Measurements from ENCODE around the gene TUBG1.
"Not testable (repeated sequence)": the region's sequence is repeated elsewhere in the genome, so short reads cannot be mapped to it uniquely, and the experiment has no call there.

The TUBG1 gene

DNA sequence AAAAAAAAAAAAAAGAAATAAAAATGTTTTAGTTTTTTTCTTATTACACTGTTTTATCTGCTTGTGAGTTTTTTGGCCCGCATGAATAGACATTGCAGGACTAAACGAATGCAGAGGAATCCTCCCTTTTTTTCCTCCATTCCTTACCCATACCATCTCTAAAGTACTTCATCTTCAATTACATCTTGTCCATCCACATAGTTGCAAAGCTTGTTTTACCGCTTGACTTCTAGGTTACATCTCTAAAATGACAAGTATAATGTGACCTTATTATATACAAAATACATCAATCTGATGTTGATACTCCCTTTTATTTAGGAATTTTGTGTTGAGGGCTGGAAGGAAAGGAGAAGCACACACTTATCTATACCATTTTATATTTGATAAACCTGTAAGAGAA is 13.1 kb upstream of the TUBG1 start:
- peaks cover 3 to 19% (median 9%) of the 10 kb centered on the region in 3 donors for H3K36me3 ChIP-seq
- no peak overlapping the region for H3K27ac ChIP-seq
- peaks cover 0 to 21% (median 11%) of the 10 kb centered on the region in 4 donors for H3K4me1 ChIP-seq
- intact Hi-C loops (cut with DNase I; ENCODE audit: low total_unique reads) = no loop called here
- no peak overlapping the region for H3K4me3 ChIP-seq
- DNase-seq = no peak
- TF ChIP-seq, protein P1, sequence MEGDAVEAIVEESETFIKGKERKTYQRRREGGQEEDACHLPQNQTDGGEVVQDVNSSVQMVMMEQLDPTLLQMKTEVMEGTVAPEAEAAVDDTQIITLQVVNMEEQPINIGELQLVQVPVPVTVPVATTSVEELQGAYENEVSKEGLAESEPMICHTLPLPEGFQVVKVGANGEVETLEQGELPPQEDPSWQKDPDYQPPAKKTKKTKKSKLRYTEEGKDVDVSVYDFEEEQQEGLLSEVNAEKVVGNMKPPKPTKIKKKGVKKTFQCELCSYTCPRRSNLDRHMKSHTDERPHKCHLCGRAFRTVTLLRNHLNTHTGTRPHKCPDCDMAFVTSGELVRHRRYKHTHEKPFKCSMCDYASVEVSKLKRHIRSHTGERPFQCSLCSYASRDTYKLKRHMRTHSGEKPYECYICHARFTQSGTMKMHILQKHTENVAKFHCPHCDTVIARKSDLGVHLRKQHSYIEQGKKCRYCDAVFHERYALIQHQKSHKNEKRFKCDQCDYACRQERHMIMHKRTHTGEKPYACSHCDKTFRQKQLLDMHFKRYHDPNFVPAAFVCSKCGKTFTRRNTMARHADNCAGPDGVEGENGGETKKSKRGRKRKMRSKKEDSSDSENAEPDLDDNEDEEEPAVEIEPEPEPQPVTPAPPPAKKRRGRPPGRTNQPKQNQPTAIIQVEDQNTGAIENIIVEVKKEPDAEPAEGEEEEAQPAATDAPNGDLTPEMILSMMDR (IDR thresholded peaks at IDR 0.05) = no peak
- no peaks in the 10 kb centered on the region for H3K9me3 ChIP-seq
- no peaks in the 10 kb centered on the region for H3K27me3 ChIP-seq

DNA sequence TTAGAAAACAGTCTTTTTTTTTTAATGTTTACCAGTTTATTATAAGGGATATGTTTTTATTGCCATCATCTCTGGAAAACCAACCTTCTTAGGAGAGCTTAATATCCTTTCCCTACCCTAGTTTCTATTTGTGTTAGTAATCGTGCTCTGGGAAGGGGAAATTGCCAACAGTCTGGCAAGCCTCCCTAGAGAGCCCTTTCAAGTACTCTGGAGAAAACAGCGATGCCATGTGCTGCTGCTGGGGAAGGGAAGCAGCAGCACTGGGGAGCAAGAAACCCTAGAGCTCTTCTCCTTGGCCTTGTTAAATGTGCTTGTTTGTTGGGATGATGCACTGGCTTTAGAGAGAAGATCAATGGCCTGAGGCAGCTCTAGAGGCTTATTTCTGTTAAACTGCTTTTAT is 10.6 kb upstream of the TUBG1 start:
- H3K9me3 ChIP-seq = no peaks in the 10 kb centered on the region
- TF ChIP-seq, protein P1 (IDR thresholded peaks at IDR 0.05) = no peak
- H3K27ac ChIP-seq = peak overlapping the region in 1 of 2 donors; percentile 10
- intact Hi-C loops (cut with DNase I; ENCODE audit: low total_unique reads) = no loop called here
- H3K4me1 ChIP-seq = peaks cover 0 to 21% (median 11%) of the 10 kb centered on the region in 4 donors
- peaks cover 0 to 21% (median 5%) of the 10 kb centered on the region in 3 donors for H3K36me3 ChIP-seq
- no peak overlapping the region for H3K4me3 ChIP-seq
- no peak for DNase-seq
- H3K27me3 ChIP-seq = no peaks in the 10 kb centered on the region

DNA sequence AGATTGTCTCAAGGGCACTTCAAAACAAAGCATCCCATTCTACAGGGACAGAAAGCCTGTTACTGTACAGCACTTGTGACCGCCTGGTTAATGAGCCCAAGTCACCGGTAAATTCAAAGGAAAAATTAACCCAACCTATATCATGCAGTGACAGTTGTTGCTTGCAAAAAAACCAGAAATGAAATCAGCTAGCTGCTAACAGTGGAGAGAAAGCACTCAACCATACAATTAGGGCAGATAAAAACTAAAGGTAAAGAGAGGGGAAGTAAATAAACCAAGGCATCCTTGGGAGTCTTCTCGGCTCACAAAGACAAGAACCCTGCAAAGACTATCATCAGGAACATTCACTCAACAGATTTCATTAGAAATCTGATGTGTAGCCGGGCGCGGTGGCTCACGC is 6.2 kb upstream of the TUBG1 start:
- intact Hi-C loops (cut with DNase I; ENCODE audit: low total_unique reads) = no loop called here
- peaks cover 0 to 61% (median 38%) of the 10 kb centered on the region in 4 donors for H3K4me1 ChIP-seq

DNA sequence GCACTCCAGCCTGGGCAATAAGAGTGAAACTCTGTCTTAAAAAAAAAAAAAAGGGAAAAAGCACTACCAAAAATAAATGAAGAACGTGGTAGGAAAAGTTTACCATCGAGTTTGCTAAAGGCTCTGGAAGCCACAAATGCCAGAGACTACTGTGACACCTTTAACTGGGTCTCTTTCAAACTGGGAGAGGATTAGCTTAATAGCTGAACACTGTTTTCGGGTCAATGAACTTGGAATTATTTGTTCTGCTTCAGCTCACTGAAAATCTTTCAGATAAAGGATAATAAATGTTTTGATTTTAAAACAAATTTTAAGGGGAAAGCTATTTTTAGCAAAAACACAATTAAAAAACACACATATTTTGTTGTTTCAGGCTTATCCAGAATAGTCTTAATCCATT is 1.7 kb upstream of the TUBG1 start:
- Histone ChIP-seq H3K9me3 (no peaks in the 10 kb centered on the region), H3K27me3 (no peaks in the 10 kb centered on the region), H3K4me1 (peaks cover 0 to 57% (median 34%) of the 10 kb centered on the region in 4 donors), H3K36me3 (peaks cover under 1 to 21% (median 3%) of the 10 kb centered on the region in 3 donors), H3K4me3 (peak overlapping the region; percentile 69 to 85), H3K27ac (peak overlapping the region in 1 of 2 donors; percentile 88)
- intact Hi-C loops (cut with DNase I; ENCODE audit: low total_unique reads) = loop anchor here (5.0 kb wide), 2 partner anchors 45 to 75 kb away; partner anchors contain the start of genes CCR10 and CNTNAP1
- DNase-seq = no peak
- TF ChIP-seq, protein P1 (IDR thresholded peaks at IDR 0.05) = no peak

More for the DNA sequence above, 6.2 kb upstream of the TUBG1 start:
- no peak overlapping the region for H3K27ac ChIP-seq
- H3K36me3 ChIP-seq = peaks cover 0 to 15% (median 0%) of the 10 kb centered on the region in 3 donors
- no peak overlapping the region for H3K4me3 ChIP-seq
- H3K9me3 ChIP-seq = no peaks in the 10 kb centered on the region
- no peak for DNase-seq
- no peaks in the 10 kb centered on the region for H3K27me3 ChIP-seq
- TF ChIP-seq, protein P1 (IDR thresholded peaks at IDR 0.05) = no peak

GRCh38 chr17:42608305-42609181 is 940 bp upstream of the TUBG1 start:
- Histone ChIP-seq H3K27ac (peak overlapping the region; percentile 88 to 95), H3K36me3 (peaks cover 8 to 24% (median 11%) of the 10 kb centered on the region in 3 donors), H3K27me3 (no peaks in the 10 kb centered on the region), H3K4me1 (peaks cover 0 to 57% (median 34%) of the 10 kb centered on the region in 4 donors), H3K4me3 (peak overlapping the region; percentile 69 to 85), H3K9me3 (no peaks in the 10 kb centered on the region)
- intact Hi-C loops (cut with DNase I; ENCODE audit: low total_unique reads) = loop anchor here (5.0 kb wide), 2 partner anchors 44 to 74 kb away; partner anchors contain the start of genes CCR10 and CNTNAP1
- TF ChIP-seq, protein P1 (IDR thresholded peaks at IDR 0.05) = peak in 1 of 2 experiments; percentile 34
- DNase-seq = peak in 1 of 2 donors; percentile 23

- Histone ChIP-seq H3K4me3 (peak overlapping the region; percentile 69 to 85), H3K27ac (peak overlapping the region; percentile 72 to 84), H3K36me3 (peaks cover 23 to 37% (median 27%) of the 10 kb centered on the region in 3 donors), H3K4me1 (peaks cover 0 to 46% (median 31%) of the 10 kb centered on the region in 4 donors)
- DNase-seq = peak in 1 of 2 donors; percentile 50
- H3K9me3 ChIP-seq, H3K27me3 ChIP-seq: not testable (repeated sequence)
- intact Hi-C loops (cut with DNase I; ENCODE audit: low total_unique reads) = loop anchor here (5.0 kb wide), 2 partner anchors 42 to 72 kb away; partner anchors contain the start of genes CCR10 and CNTNAP1
Observed at GRCh38 chr17:42609814-42610801, 625 bp downstream of the TUBG1 start.

All from tibial artery (tissue), 4 donors.